MCF 10A (cell line): ENCODE data around the gene INHBE. TPM values are rescaled to one million over a fixed set of nuclear protein-coding genes. Genes with fewer than 3 reads are reported as not detected.

Experiments used
- BruUV-seq: library from RNA; stranded (reverse); fragments of 400-500 nt; replicated peaks from 2 replicates; lab custom pipeline; 2021; lab: Mats Ljungman, UMichigan
- CTCF ChIA-PET: fragments of 300-600 bp; sonication (Branson Sonifier 250); formaldehyde crosslinking; extraction: SDS; loops from one replicate; lab custom pipeline; 2021; ENCODE audit warnings: antibody characterized with exemption, inconsistent platforms; lab: Yijun Ruan, JAX
- POLR2A ChIA-PET: fragments of 300-600, 350-650 bp; sonication (Branson Sonifier 250); formaldehyde crosslinking; extraction: SDS; loops from one replicate; lab custom pipeline; 2020; ENCODE audit warnings: antibody characterized with exemption, inconsistent platforms; lab: Yijun Ruan, JAX
- DNase-seq: peaks from one replicate; pipeline ENCODE4 v3.0.0-alpha.2; 2018; ENCODE audit not compliant: unreplicated experiment
- H3K27ac Mint-ChIP-seq: one replicate; pipeline ENCODE4 v1.8.0; 2022; ENCODE audit warnings: mild to moderate bottlenecking, low read depth, mixed read lengths; ENCODE audit not compliant: unreplicated experiment
- H3K27me3 Mint-ChIP-seq: one replicate; pipeline ENCODE4 v1.8.0; 2022; ENCODE audit warnings: mixed read lengths; ENCODE audit not compliant: insufficient read depth, unreplicated experiment
- H3K36me3 Mint-ChIP-seq: one replicate; pipeline ENCODE4 v1.8.0; 2022; ENCODE audit warnings: mild to moderate bottlenecking, moderate library complexity, mixed read lengths; ENCODE audit not compliant: insufficient read depth, unreplicated experiment
- H3K4me1 Mint-ChIP-seq: one replicate; pipeline ENCODE4 v1.8.0; 2022; ENCODE audit warnings: mixed read lengths; ENCODE audit not compliant: insufficient read depth, unreplicated experiment
- H3K4me3 Mint-ChIP-seq: one replicate; pipeline ENCODE4 v1.8.0; 2022; ENCODE audit warnings: mild to moderate bottlenecking, moderate library complexity, mixed read lengths; ENCODE audit not compliant: unreplicated experiment
- H3K9me3 Mint-ChIP-seq: one replicate; pipeline ENCODE4 v1.8.0; 2022; ENCODE audit warnings: mixed read lengths; ENCODE audit not compliant: unreplicated experiment
- intact Hi-C: fragments of 100-400 bp; cut with micrococcal nuclease; formaldehyde crosslinking; loops from 2 replicates; pipeline ENCODE4 v1.14.1; 2022
- total RNA-seq: library from RNA; stranded (reverse); gene quantifications from 2 replicates; pipeline ENCODE4 v1.2.3, GENCODE V29; 2022
- TF ChIP-seq, protein P1 (sequence below): fragments of 200-600 bp; IDR thresholded peaks from one replicate; pipeline ENCODE4 v1.8.0; 2022; ENCODE audit warnings: antibody characterized with exemption, mild to moderate bottlenecking; ENCODE audit not compliant: unreplicated experiment

INHBE gene
- total RNA-seq, 1 experiment from 2014 or later = 5.0 TPM

DNA sequence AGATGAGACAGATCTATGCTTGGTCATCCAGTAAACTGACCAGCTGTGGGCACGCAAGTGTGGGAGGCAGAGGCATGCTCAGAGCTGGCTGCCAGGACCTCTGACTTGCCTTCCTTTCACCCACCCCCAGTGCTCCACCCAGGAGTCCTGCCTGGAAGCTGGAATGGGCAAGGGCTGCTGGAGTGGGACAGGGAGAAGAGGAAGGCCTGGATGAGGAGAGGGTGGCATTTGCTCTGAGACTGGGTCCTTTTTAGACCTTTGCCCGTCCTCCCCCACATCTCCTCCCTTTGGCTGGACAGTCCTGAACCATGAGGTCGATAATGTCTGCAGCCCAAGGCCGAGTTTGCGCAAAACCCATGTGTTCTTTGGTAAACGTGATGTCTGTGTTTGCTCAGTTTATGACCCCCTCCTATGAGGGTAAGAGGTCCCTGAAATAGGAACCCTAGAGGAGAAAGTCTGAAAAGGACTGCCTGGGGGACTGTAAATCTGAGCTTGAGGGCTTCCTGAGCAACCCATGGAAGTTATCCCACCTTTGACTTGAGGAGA, 3.8 kb upstream of the INHBE start:
- DNase-seq = no peak
- Mint-ChIP-seq H3K9me3 (no peaks in the 10 kb centered on the region), H3K36me3 (no peaks in the 10 kb centered on the region), H3K4me3 (no peak overlapping the region), H3K4me1 (peaks cover 21% of the 10 kb centered on the region), H3K27me3 (no peaks in the 10 kb centered on the region), H3K27ac (no peak overlapping the region)
- CTCF ChIA-PET = interaction anchor here (0.6 to 9.6 kb wide), 17 partner anchors 9 to 462 kb away, joined by 3 to 178 read pairs (median 12); partner anchors contain the start of genes INHBC and SHMT2
- no TSS peak for BruUV-seq
- intact Hi-C loops = no loop called here
- POLR2A ChIA-PET = interaction anchor here (1.3 to 2.7 kb wide), 3 partner anchors 12 to 144 kb away, joined by 3 to 13 read pairs (median 5); no protein-coding TSS in a partner anchor
- TF ChIP-seq, protein P1, sequence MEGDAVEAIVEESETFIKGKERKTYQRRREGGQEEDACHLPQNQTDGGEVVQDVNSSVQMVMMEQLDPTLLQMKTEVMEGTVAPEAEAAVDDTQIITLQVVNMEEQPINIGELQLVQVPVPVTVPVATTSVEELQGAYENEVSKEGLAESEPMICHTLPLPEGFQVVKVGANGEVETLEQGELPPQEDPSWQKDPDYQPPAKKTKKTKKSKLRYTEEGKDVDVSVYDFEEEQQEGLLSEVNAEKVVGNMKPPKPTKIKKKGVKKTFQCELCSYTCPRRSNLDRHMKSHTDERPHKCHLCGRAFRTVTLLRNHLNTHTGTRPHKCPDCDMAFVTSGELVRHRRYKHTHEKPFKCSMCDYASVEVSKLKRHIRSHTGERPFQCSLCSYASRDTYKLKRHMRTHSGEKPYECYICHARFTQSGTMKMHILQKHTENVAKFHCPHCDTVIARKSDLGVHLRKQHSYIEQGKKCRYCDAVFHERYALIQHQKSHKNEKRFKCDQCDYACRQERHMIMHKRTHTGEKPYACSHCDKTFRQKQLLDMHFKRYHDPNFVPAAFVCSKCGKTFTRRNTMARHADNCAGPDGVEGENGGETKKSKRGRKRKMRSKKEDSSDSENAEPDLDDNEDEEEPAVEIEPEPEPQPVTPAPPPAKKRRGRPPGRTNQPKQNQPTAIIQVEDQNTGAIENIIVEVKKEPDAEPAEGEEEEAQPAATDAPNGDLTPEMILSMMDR = no peak

DNA sequence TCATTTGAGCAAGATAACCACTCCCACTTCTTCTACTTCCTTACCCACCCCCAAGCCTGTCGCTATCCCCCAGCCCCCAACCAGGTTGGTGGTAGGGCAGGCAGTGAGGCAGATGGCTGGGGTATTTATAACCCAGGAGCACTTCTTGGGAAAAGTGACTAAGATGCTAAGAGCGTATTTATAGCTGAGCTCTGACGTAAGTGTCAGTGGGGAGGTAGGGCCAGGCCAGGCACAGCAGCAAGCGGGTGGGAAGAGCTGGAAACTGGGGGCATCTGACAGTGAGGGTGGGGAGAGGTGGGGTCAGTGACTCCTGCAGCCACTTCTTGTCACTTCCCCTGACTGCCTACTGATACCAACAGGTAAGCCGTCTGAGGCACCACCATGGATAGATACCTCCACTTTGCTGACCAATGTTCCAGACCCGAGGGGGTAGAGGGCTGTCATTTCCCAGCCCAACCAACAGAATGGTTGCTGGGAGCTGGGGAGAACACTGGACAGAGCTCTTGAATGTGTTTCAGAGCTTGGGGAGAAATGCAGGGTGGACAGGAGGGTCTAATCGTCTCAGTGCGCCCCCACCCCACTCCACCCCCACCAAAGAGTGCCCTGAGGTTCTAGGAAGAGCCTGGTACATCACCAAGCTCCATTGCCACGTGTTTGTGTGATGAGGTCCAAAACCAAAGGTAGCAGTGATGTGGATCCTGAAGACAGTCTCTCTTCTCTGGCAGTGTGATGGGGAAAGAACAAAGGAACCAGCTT, 2.7 kb upstream of the INHBE start:
- peak; percentile 55 for DNase-seq
- TF ChIP-seq, protein P1 = no peak
- no peaks in the 10 kb centered on the region for H3K27me3 Mint-ChIP-seq
- CTCF ChIA-PET = interaction anchor here (0.5 to 9.6 kb wide), 59 partner anchors 10 to 1642 kb away, joined by 3 to 178 read pairs (median 6); partner anchors contain the start of genes INHBC and SHMT2
- H3K4me1 Mint-ChIP-seq = peaks cover 29% of the 10 kb centered on the region
- POLR2A ChIA-PET = interaction anchor here (0.5 to 2.7 kb wide), 8 partner anchors 11 to 149 kb away, joined by 3 to 13 read pairs (median 4); no protein-coding TSS in a partner anchor
- no peaks in the 10 kb centered on the region for H3K36me3 Mint-ChIP-seq
- no TSS peak for BruUV-seq
- H3K4me3 Mint-ChIP-seq = no peak overlapping the region
- intact Hi-C loops = loop anchor here (2.0 kb wide), 1 partner anchor 240 kb away; no protein-coding TSS in a partner anchor
- H3K9me3 Mint-ChIP-seq = no peaks in the 10 kb centered on the region
- H3K27ac Mint-ChIP-seq = no peak overlapping the region

DNA sequence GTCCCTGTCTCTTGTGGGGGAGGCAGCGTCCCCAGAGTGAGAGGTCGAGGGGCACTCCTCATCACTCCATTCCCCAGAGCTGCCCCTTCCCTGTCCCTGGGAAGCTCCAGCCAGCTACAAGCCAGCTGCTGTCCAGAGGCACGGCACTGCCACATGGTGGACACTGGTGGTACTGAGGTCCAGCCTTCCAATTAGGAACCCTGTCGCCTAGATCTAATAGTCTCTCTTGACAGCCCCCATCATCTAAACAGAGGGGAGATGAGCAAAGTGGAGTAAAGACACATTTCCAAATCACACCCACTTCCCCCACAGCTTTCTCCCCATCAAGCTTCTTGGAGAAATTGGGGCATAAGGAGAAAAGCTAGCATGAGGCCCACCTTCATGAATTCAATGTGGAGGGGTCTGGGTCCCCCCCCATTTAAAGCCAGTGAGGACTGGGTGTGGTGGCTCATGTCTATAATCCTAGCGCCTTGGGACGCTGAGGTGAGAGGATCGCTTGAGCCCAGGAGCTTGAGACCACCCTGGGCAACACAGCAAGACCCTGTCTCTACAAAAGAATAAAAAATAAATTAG, 2.1 kb upstream of the INHBE start:
- BruUV-seq = no TSS peak
- no peak overlapping the region for H3K4me3 Mint-ChIP-seq
- intact Hi-C loops = loop anchor here (1.0 to 2.0 kb wide), 3 partner anchors 146 to 240 kb away; no protein-coding TSS in a partner anchor
- H3K36me3 Mint-ChIP-seq = no peaks in the 10 kb centered on the region
- CTCF ChIA-PET = interaction anchor here (0.5 to 9.6 kb wide), 63 partner anchors 10 to 1643 kb away, joined by 3 to 178 read pairs (median 6); partner anchors contain the start of genes ARHGAP9 and INHBC
- H3K27me3 Mint-ChIP-seq = no peaks in the 10 kb centered on the region
- TF ChIP-seq, protein P1 = peak; percentile 88
- DNase-seq = peak; percentile 78
- peaks cover 29% of the 10 kb centered on the region for H3K4me1 Mint-ChIP-seq
- H3K27ac Mint-ChIP-seq = no peak overlapping the region
- POLR2A ChIA-PET = interaction anchor here (0.5 to 2.7 kb wide), 9 partner anchors 10 to 150 kb away, joined by 3 to 13 read pairs (median 4); no protein-coding TSS in a partner anchor
- H3K9me3 Mint-ChIP-seq = no peaks in the 10 kb centered on the region
